Stimulated activated CD4-positive, alpha-beta T cell treated with anti-CD3 and anti-CD28 coated beads, Interleukin-4, amount 100 ng/mL, for 48 hours (primary cell): ENCODE results near the gene UGP2.
"Not testable (repeated sequence)": the region's sequence is repeated elsewhere in the genome, so short reads cannot be mapped to it uniquely, and the experiment has no call there.

ENCODE experiments used
- DNase-seq, 2 donors: peaks; one replicate each; pipeline ENCODE4 v3.0.0-alpha.2; 2020; ENCODE audit warnings: low read depth in 2 of 2

The UGP2 gene

GRCh38 chr2:63840081-63840784, 1.5 kb upstream of the UGP2 start:
- DNase-seq, result peak in 1 of 2 donors; percentile 19

GRCh38 chr2:63840785-63841253, 877 bp upstream of the UGP2 start:
- DNase-seq, result peak; percentile 94 to 98

GRCh38 chr2:63842149-63843061, 709 bp downstream of the UGP2 start:
- no peak for DNase-seq

- no peak for DNase-seq
These were observed 1.4 kb downstream of the UGP2 start for GRCh38 chr2:63843093-63843492.

GRCh38 chr2:63843791-63844190, 2.1 kb downstream of the UGP2 start:
- no peak for DNase-seq

GRCh38 chr2:63844616-63845015, 2.9 kb downstream of the UGP2 start:
- no peak for DNase-seq

- DNase-seq, result no peak
These were observed 4.2 kb downstream of the UGP2 start for GRCh38 chr2:63845866-63846265.

GRCh38 chr2:63846487-63846886, 4.8 kb downstream of the UGP2 start:
- DNase-seq, result no peak

GRCh38 chr2:63847571-63847970, 5.9 kb downstream of the UGP2 start:
- not testable (repeated sequence) for DNase-seq

GRCh38 chr2:63849381-63850203, 7.9 kb downstream of the UGP2 start:
- DNase-seq, result no peak

GRCh38 chr2:63850204-63850571, 8.5 kb downstream of the UGP2 start:
- no peak for DNase-seq

- no peak for DNase-seq
These were observed 9.0 kb downstream of the UGP2 start for GRCh38 chr2:63850649-63851048.

GRCh38 chr2:63851691-63852311, 10.1 kb downstream of the UGP2 start:
- DNase-seq, result no peak

GRCh38 chr2:63853527-63854310, 12.0 kb downstream of the UGP2 start:
- DNase-seq, result no peak

GRCh38 chr2:63855418-63856302, 14.0 kb downstream of the UGP2 start:
- no peak for DNase-seq

GRCh38 chr2:63856303-63856603, 14.6 kb downstream of the UGP2 start:
- no peak for DNase-seq

- DNase-seq, result no peak
These were observed 16.6 kb downstream of the UGP2 start for GRCh38 chr2:63858291-63858690.

- DNase-seq, result peak; percentile 20 to 24
These were observed 19.6 kb downstream of the UGP2 start for GRCh38 chr2:63861220-63861822.

- no peak for DNase-seq
These were observed 21.1 kb downstream of the UGP2 start for GRCh38 chr2:63862806-63863205.

- no peak for DNase-seq
These were observed 22.0 kb downstream of the UGP2 start for GRCh38 chr2:63863707-63864106.
